GM12891 (cell line): ENCODE results near the gene VSX2.
A peak's percentile ranks its signal among the peaks of the same experiment; 100 is the strongest.

ENCODE experiments used
- DNase-seq: peaks from one replicate; pipeline ENCODE4 v3.0.0; 2011; ENCODE audit warnings: low spot score; ENCODE audit not compliant: insufficient read length
- FAIRE-seq: peaks from 2 replicates; lab custom pipeline; 2011; peaks lifted over from hg19 to GRCh38; lab: Jason Lieb, UNC
- PAX5 ChIP-seq: IDR thresholded peaks from 2 replicates; pipeline ENCODE4 v1.6.1; 2011; ENCODE audit warnings: low read length, moderate library complexity, mild to moderate bottlenecking; ENCODE audit not compliant: insufficient read depth, severe bottlenecking
- POLR2A ChIP-seq: IDR thresholded peaks from 2 replicates; pipeline ENCODE4 v1.6.1; 2011; ENCODE audit warnings: low read depth, low read length, control low read depth
- POLR2AphosphoS5 ChIP-seq: IDR thresholded peaks from 2 replicates; pipeline ENCODE4 v1.6.1; 2011; ENCODE audit warnings: low read depth, low read length, control low read depth
- POU2F2 ChIP-seq: IDR thresholded peaks from 2 replicates; pipeline ENCODE4 v1.6.1; 2011; ENCODE audit warnings: low read depth, mild to moderate bottlenecking, control low read depth, low read length, moderate library complexity
- SPI1 ChIP-seq: IDR thresholded peaks from 2 replicates; pipeline ENCODE4 v1.6.1; 2011; ENCODE audit warnings: low read depth, low read length, control low read depth
- TAF1 ChIP-seq: IDR thresholded peaks from 2 replicates; pipeline ENCODE4 v1.6.1; 2011; ENCODE audit warnings: low read depth, low read length, control low read depth

The VSX2 gene

GRCh38 chr14:74207943-74208342, 31.3 kb upstream of the VSX2 start:
- FAIRE-seq (no peak), DNase-seq (no peak)
- TF ChIP-seq TAF1 (no peak), SPI1 (no peak), PAX5 (no peak), POLR2A (no peak), POU2F2 (no peak), POLR2AphosphoS5 (no peak)

GRCh38 chr14:74208642-74209041, 30.6 kb upstream of the VSX2 start:
- no peak for FAIRE-seq
- no peak for DNase-seq
- TF ChIP-seq POLR2AphosphoS5 (no peak), TAF1 (no peak)

- FAIRE-seq (no peak), DNase-seq (no peak)
- TF ChIP-seq PAX5 (no peak), POLR2A (no peak), SPI1 (no peak), TAF1 (no peak), POLR2AphosphoS5 (no peak), POU2F2 (no peak)
Measured at GRCh38 chr14:74211945-74212580, 27.2 kb upstream of the VSX2 start.

- FAIRE-seq = no peak
- TF ChIP-seq POLR2AphosphoS5 (no peak), POLR2A (no peak), PAX5 (no peak), POU2F2 (no peak), SPI1 (no peak), TAF1 (no peak)
- no peak for DNase-seq
Measured at GRCh38 chr14:74213907-74214803, 25.1 kb upstream of the VSX2 start.

GRCh38 chr14:74216671-74217070, 22.6 kb upstream of the VSX2 start:
- DNase-seq (no peak), FAIRE-seq (no peak)
- TF ChIP-seq PAX5 (no peak), TAF1 (no peak), SPI1 (no peak), POU2F2 (no peak), POLR2A (no peak), POLR2AphosphoS5 (no peak)

- peak; percentile 89 for FAIRE-seq
- TF ChIP-seq POU2F2 (no peak), PAX5 (no peak)
- DNase-seq = peak; percentile 95
Measured at GRCh38 chr14:74217672-74218448, 21.4 kb upstream of the VSX2 start.

GRCh38 chr14:74218462-74218861, 20.8 kb upstream of the VSX2 start:
- FAIRE-seq (no peak), DNase-seq (no peak)
- TF ChIP-seq POLR2A = no peak
- TF ChIP-seq PAX5 = no peak
- TF ChIP-seq POLR2AphosphoS5 = no peak
- TF ChIP-seq POU2F2 = no peak
- TF ChIP-seq TAF1 = no peak
- no peak for TF ChIP-seq SPI1

- DNase-seq = no peak
- FAIRE-seq = no peak
- TF ChIP-seq POLR2A = no peak
- no peak for TF ChIP-seq TAF1
- TF ChIP-seq POU2F2 = no peak
- no peak for TF ChIP-seq POLR2AphosphoS5
- TF ChIP-seq SPI1 = no peak
- no peak for TF ChIP-seq PAX5
Measured at GRCh38 chr14:74219277-74220205, 19.7 kb upstream of the VSX2 start.

GRCh38 chr14:74220991-74221390, 18.3 kb upstream of the VSX2 start:
- no peak for FAIRE-seq
- no peak for TF ChIP-seq TAF1
- no peak for TF ChIP-seq SPI1
- no peak for TF ChIP-seq POLR2A
- TF ChIP-seq PAX5 = no peak
- no peak for TF ChIP-seq POU2F2
- TF ChIP-seq POLR2AphosphoS5 = no peak
- DNase-seq = no peak
